ENCODE data around the gene MYCN. TPM values are rescaled to one million over a fixed set of nuclear protein-coding genes. Genes with fewer than 3 reads are reported as not detected.

The MYCN gene
- total RNA-seq, result under 1 TPM; 0.21 to 0.95 (median 0.33) TPM

GRCh38 chr2:15939854-15940660 lies at the start of gene MYCN:
TSS of gene MYCN (plus strand) at chr2:15940550. CDS start at chr2:15942065, 1,515 bp downstream.
- WGBS, 2 donors, result 0% methylated on average over 16 to 29 of the region's 47 CpGs
- H3K36me3 ChIP-seq, result no peaks in the 10 kb centered on the region
- peaks cover 32 to 50% (median 39%) of the 10 kb centered on the region in 3 donors for H3K4me1 ChIP-seq
- H3K4me3 ChIP-seq, result peak within 1 kb of the TSS; percentile 20 to 68 (median 48)
- H3K27me3 ChIP-seq, result peaks cover 0 to 55% (median 12%) of the 10 kb centered on the region in 4 donors
- DNase-seq, result no peak
- intact Hi-C loops (cut with DNase I), result loop anchor here (10.0 kb wide), 3 partner anchors 295 to 565 kb away; no protein-coding TSS in a partner anchor
- H3K27ac ChIP-seq, result no peak within 1 kb of the TSS
- no peaks in the 10 kb centered on the region for H3K9me3 ChIP-seq
- TF ChIP-seq POLR2A (IDR thresholded peaks at IDR 0.05) (no peak), CTCF (IDR thresholded peaks at IDR 0.05) (peak in 4 of 6 experiments; percentile 4 to 77 (median 65))

GRCh38 chr2:15890936-15891905 lies 49.1 kb upstream of the MYCN start:
- no peak overlapping the region for H3K4me3 ChIP-seq
- WGBS, 2 donors, result 74 to 78% methylated on average over 7 to 8 of the region's 15 CpGs
- H3K4me1 ChIP-seq, result peaks cover 11 to 79% (median 23%) of the 10 kb centered on the region in 3 donors
- H3K27ac ChIP-seq, result no peak overlapping the region
- DNase-seq, result no peak
- TF ChIP-seq POLR2A (IDR thresholded peaks at IDR 0.05) (no peak), CTCF (IDR thresholded peaks at IDR 0.05) (no peak)
- H3K36me3 ChIP-seq, result no peaks in the 10 kb centered on the region
- intact Hi-C loops (cut with DNase I), result no loop called here
- no peaks in the 10 kb centered on the region for H3K27me3 ChIP-seq
- H3K9me3 ChIP-seq, result no peaks in the 10 kb centered on the region

- 44 to 47% methylated on average over 8 of the region's 8 CpGs for WGBS, 2 donors
- TF ChIP-seq CTCF (IDR thresholded peaks at IDR 0.05), result no peak
- TF ChIP-seq POLR2A (IDR thresholded peaks at IDR 0.05), result no peak
- H3K4me1 ChIP-seq, result peaks cover 11 to 83% (median 26%) of the 10 kb centered on the region in 3 donors
- no peaks in the 10 kb centered on the region for H3K36me3 ChIP-seq
- no peak overlapping the region for H3K4me3 ChIP-seq
- H3K27me3 ChIP-seq, result no peaks in the 10 kb centered on the region
- no peak for DNase-seq
- intact Hi-C loops (cut with DNase I), result no loop called here
- H3K9me3 ChIP-seq, result peaks cover 0 to 2% (median under 1%) of the 10 kb centered on the region in 3 donors
- H3K27ac ChIP-seq, result no peak overlapping the region
These were observed 48.0 kb upstream of the MYCN start for GRCh38 chr2:15892151-15892880.

GRCh38 chr2:15893085-15893484 lies 47.3 kb upstream of the MYCN start:
- intact Hi-C loops (cut with DNase I), result no loop called here
- Histone ChIP-seq H3K9me3 (peaks cover 0 to 10% (median 8%) of the 10 kb centered on the region in 3 donors), H3K4me3 (no peak overlapping the region), H3K27me3 (no peaks in the 10 kb centered on the region), H3K4me1 (peaks cover 11 to 83% (median 26%) of the 10 kb centered on the region in 3 donors), H3K27ac (no peak overlapping the region), H3K36me3 (no peaks in the 10 kb centered on the region)
- TF ChIP-seq CTCF (IDR thresholded peaks at IDR 0.05) (no peak), POLR2A (IDR thresholded peaks at IDR 0.05) (no peak)
- no peak for DNase-seq

All from esophagus squamous epithelium (tissue), 5 donors.